ENCODE data around the gene DEDD. TPM values are rescaled to one million over a fixed set of nuclear protein-coding genes. Genes with fewer than 3 reads are reported as not detected.

The DEDD gene
- total RNA-seq, 2 experiments from 2014 or later: 37.4 to 38.7 TPM

Other genes with a start within 250 kb of the DEDD start
- gene ITLN1, start 247.5 kb downstream of the DEDD start, total RNA-seq: not detected
- gene ITLN2, start 177.9 kb downstream of the DEDD start, total RNA-seq: not detected
- 10 to 100 TPM; 12.8 to 13.4 TPM for gene F11R, start 111.5 kb downstream of the DEDD start, total RNA-seq
- gene TSTD1, start 93.7 kb downstream of the DEDD start, total RNA-seq: 10 to 100 TPM; 44.8 to 45.7 TPM
- gene USF1, start 86.7 kb downstream of the DEDD start, total RNA-seq: 10 to 100 TPM; 57.0 to 62.0 TPM
- 100 to 1,000 TPM; 146 to 157 TPM for gene ARHGAP30, start 62.8 kb downstream of the DEDD start, total RNA-seq
- gene NECTIN4, start 43.1 kb downstream of the DEDD start, total RNA-seq: under 1 TPM; 0.12 to 0.16 TPM
- under 1 TPM; 0.33 to 0.46 TPM for gene KLHDC9, start 34.3 kb downstream of the DEDD start, total RNA-seq
- gene PFDN2, start 14.6 kb downstream of the DEDD start, total RNA-seq: 100 to 1,000 TPM; 141 to 148 TPM
- 10 to 100 TPM; 34.3 to 39.3 TPM for gene NIT1, start 14.6 kb downstream of the DEDD start, total RNA-seq
- gene UFC1, start 21.3 kb upstream of the DEDD start, total RNA-seq: 10 to 100 TPM; 89.9 to 92.8 TPM
- 10 to 100 TPM; 24.2 to 25.4 TPM for gene USP21, start 26.8 kb upstream of the DEDD start, total RNA-seq
- gene PPOX, start 33.8 kb upstream of the DEDD start, total RNA-seq: 10 to 100 TPM; 20.1 to 20.8 TPM
- 10 to 100 TPM; 49.5 to 53.9 TPM for gene B4GALT3, start 44.8 kb upstream of the DEDD start, total RNA-seq
- 1 to 10 TPM; 2.5 to 3.8 TPM for gene ADAMTS4, start 66.4 kb upstream of the DEDD start, total RNA-seq
- 10 to 100 TPM; 87.7 to 95.8 TPM for gene NDUFS2, start 69.7 kb upstream of the DEDD start, total RNA-seq
- 1 to 10 TPM; 1.2 to 3.0 TPM for gene FCER1G, start 82.6 kb upstream of the DEDD start, total RNA-seq
- not detected for gene APOA2, start 91.0 kb upstream of the DEDD start, total RNA-seq
- 10 to 100 TPM; 26.3 to 26.4 TPM for gene TOMM40L, start 93.4 kb upstream of the DEDD start, total RNA-seq
- gene NR1I3, start 105.5 kb upstream of the DEDD start, total RNA-seq: not detected
- gene PCP4L1, start 126.1 kb upstream of the DEDD start, total RNA-seq: under 1 TPM; 0.39 to 0.80 TPM
- gene MPZ, start 177.3 kb upstream of the DEDD start, total RNA-seq: 1 to 10 TPM; 2.9 to 3.7 TPM
- gene SDHC, start 181.7 kb upstream of the DEDD start, total RNA-seq: 100 to 1,000 TPM; 187 to 192 TPM
- not detected for gene CFAP126, start 235.2 kb upstream of the DEDD start, total RNA-seq

Data from activated naive CD8-positive, alpha-beta T cell treated with anti-CD3 and anti-CD28 coated beads for 36 hours (primary cell).